Measurements from ENCODE around the gene CNTN6.

CNTN6 gene

GRCh38 chr3:1269808-1270207, 177.0 kb downstream of the CNTN6 start (continued):
- TF ChIP-seq ZSCAN4 (tag by site-specific recombination; IDR thresholded peaks at IDR 0.05): no peak
- TF ChIP-seq ZNF747 (tag by site-specific recombination; IDR thresholded peaks at IDR 0.05): no peak
- no peak for TF ChIP-seq ZNF624 (tag by site-specific recombination; IDR thresholded peaks at IDR 0.05)

- Histone ChIP-seq H3K9me3 (ENCODE audit: control insufficient read depth, insufficient read depth, low read depth, low read length) (no peaks in the 10 kb centered on the region), H3K36me3 (ENCODE audit: control insufficient read depth in 2 of 2, insufficient read depth in 1 of 2, low read length in 2 of 2) (no peaks in the 10 kb centered on the region), H3K4me3 (ENCODE audit: low read depth, low read length) (no peak overlapping the region), H3K27ac (ENCODE audit: extremely low read depth, low read depth, low read length) (no peak overlapping the region), H3K4me1 (ENCODE audit: control insufficient read depth, insufficient read depth, low read length) (no peaks in the 10 kb centered on the region)
- ChIA-PET POLR2A (no interaction called here), CTCF (interaction anchor here (0.6 to 1.3 kb wide), 3 partner anchors 31 to 1814 kb away, joined by 3 read pairs; no protein-coding TSS in a partner anchor)
- TF ChIP-seq ZNF10 (tag by site-specific recombination; IDR thresholded peaks at IDR 0.05) (no peak), MYNN (tag by site-specific recombination; IDR thresholded peaks at IDR 0.05; ENCODE audit: borderline replicate concordance) (no peak), ZNF596 (tag by site-specific recombination; IDR thresholded peaks at IDR 0.05) (no peak), ZNF404 (tag by site-specific recombination; IDR thresholded peaks at IDR 0.05) (no peak), ZNF391 (tag by site-specific recombination; IDR thresholded peaks at IDR 0.05; ENCODE audit: borderline replicate concordance, low read depth) (no peak), ZNF19 (tag by site-specific recombination; IDR thresholded peaks at IDR 0.05; ENCODE audit: low read depth) (no peak), ZNF223 (tag by site-specific recombination; IDR thresholded peaks at IDR 0.05) (no peak)
Measured at GRCh38 chr3:1272546-1273265, 179.9 kb downstream of the CNTN6 start.

GRCh38 chr3:1275495-1275894, 182.7 kb downstream of the CNTN6 start:
- no peak for TF ChIP-seq GLI4 (tag by site-specific recombination; IDR thresholded peaks at IDR 0.05)
- no peak for TF ChIP-seq ZNF266 (tag by site-specific recombination; IDR thresholded peaks at IDR 0.05; ENCODE audit: low read depth)
- TF ChIP-seq ZNF776 (tag by site-specific recombination; IDR thresholded peaks at IDR 0.05; ENCODE audit: borderline replicate concordance): no peak
- no peak for TF ChIP-seq KLF7 (tag by site-specific recombination; IDR thresholded peaks at IDR 0.05; ENCODE audit: borderline replicate concordance)
- no peak for TF ChIP-seq KLF17 (tag by site-specific recombination; IDR thresholded peaks at IDR 0.05)
- no peak for TF ChIP-seq ZNF830 (tag by site-specific recombination; IDR thresholded peaks at IDR 0.05; ENCODE audit: low read depth)
- TF ChIP-seq ZNF140 (tag by site-specific recombination; IDR thresholded peaks at IDR 0.05): no peak
- TF ChIP-seq ZNF654 (tag by site-specific recombination; IDR thresholded peaks at IDR 0.05; ENCODE audit: low read depth): 0 out of 2 replicates have a peak, but pooled peaks have one; percentile 2
- CTCF ChIA-PET: interaction anchor here (0.6 to 1.2 kb wide), 16 partner anchors 9 to 1729 kb away, joined by 3 to 7 read pairs (median 3); no protein-coding TSS in a partner anchor
- Histone ChIP-seq H3K36me3 (ENCODE audit: control insufficient read depth in 2 of 2, insufficient read depth in 1 of 2, low read length in 2 of 2) (no peaks in the 10 kb centered on the region), H3K4me3 (ENCODE audit: low read depth, low read length) (no peak overlapping the region), H3K27ac (ENCODE audit: extremely low read depth, low read depth, low read length) (no peak overlapping the region), H3K4me1 (ENCODE audit: control insufficient read depth, insufficient read depth, low read length) (no peaks in the 10 kb centered on the region), H3K9me3 (ENCODE audit: control insufficient read depth, insufficient read depth, low read depth, low read length) (no peaks in the 10 kb centered on the region)
- POLR2A ChIA-PET: no interaction called here

GRCh38 chr3:1287815-1288214, 195.0 kb downstream of the CNTN6 start:
- POLR2A ChIA-PET: no interaction called here
- H3K27ac ChIP-seq (ENCODE audit: extremely low read depth, low read depth, low read length): no peak overlapping the region
- H3K36me3 ChIP-seq (ENCODE audit: control insufficient read depth in 2 of 2, insufficient read depth in 1 of 2, low read length in 2 of 2): no peaks in the 10 kb centered on the region
- no peak overlapping the region for H3K4me3 ChIP-seq (ENCODE audit: low read depth, low read length)
- H3K4me1 ChIP-seq (ENCODE audit: control insufficient read depth, insufficient read depth, low read length): no peaks in the 10 kb centered on the region
- CTCF ChIA-PET: interaction anchor here (0.6 kb wide), 1 partner anchor 1890 kb away, joined by 3 read pairs; no protein-coding TSS in a partner anchor
- H3K9me3 ChIP-seq (ENCODE audit: control insufficient read depth, insufficient read depth, low read depth, low read length): no peaks in the 10 kb centered on the region
- no peak for TF ChIP-seq ZNF624 (tag by site-specific recombination; IDR thresholded peaks at IDR 0.05)
- no peak for TF ChIP-seq ZNF645 (tag by site-specific recombination; IDR thresholded peaks at IDR 0.05)
- no peak for TF ChIP-seq ZFP3 (tag by site-specific recombination; IDR thresholded peaks at IDR 0.05; ENCODE audit: low read depth)
- no peak for TF ChIP-seq IKZF3 (tag by site-specific recombination; IDR thresholded peaks at IDR 0.05)
- no peak for TF ChIP-seq ZNF114 (tag by site-specific recombination; IDR thresholded peaks at IDR 0.05)
- TF ChIP-seq ZNF792 (tag by site-specific recombination; IDR thresholded peaks at IDR 0.05): no peak
- no peak for TF ChIP-seq KLF10 (tag by site-specific recombination; IDR thresholded peaks at IDR 0.05)
- TF ChIP-seq GLIS1 (tag by site-specific recombination; IDR thresholded peaks at IDR 0.05): no peak
- no peak for TF ChIP-seq ZNF521 (tag by site-specific recombination; IDR thresholded peaks at IDR 0.05)

Measured in HEK293 (cell line).